Left lung (tissue), 10 donors: Measurements from ENCODE around the gene PARG. TPM values are rescaled to one million over a fixed set of nuclear protein-coding genes. Genes with fewer than 3 reads are reported as not detected.

Experiments used
- ATAC-seq: fragments of 200-7000 bp; cut with Tn5 transposase; one replicate; pipeline ENCODE4 v1.9.1; 2020; ENCODE audit warnings: moderate library complexity
- DNase-seq, 4 donors: peaks; one replicate each; pipeline ENCODE4 v3.0.0-alpha.2; 2013 to 2020
- H3K27ac ChIP-seq, 2 donors: fragments of 200-600 bp; sonication (generic) in 1 of 2; one replicate each; pipeline versions ENCODE4 v1.5.0 to v1.8.0; 2020 to 2021
- H3K27me3 ChIP-seq, 2 donors: fragments of 200-600 bp; sonication (generic) in 1 of 2; one replicate each; pipeline versions ENCODE4 v1.5.0 to v1.8.0; 2020 to 2021
- H3K36me3 ChIP-seq, 2 donors: fragments of 200-600 bp; sonication (generic) in 1 of 2; one replicate each; pipeline versions ENCODE4 v1.5.0 to v1.8.0; 2020 to 2021
- H3K4me1 ChIP-seq, 2 donors: fragments of 200-600 bp; one replicate each; pipeline ENCODE4 v1.8.0; 2021
- H3K4me3 ChIP-seq, 2 donors: fragments of 200-600 bp; sonication (generic) in 1 of 2; one replicate each; pipeline versions ENCODE4 v1.5.0 to v1.8.0; 2020 to 2021; ENCODE audit warnings: mild to moderate bottlenecking in 1 of 2
- H3K9me3 ChIP-seq, 2 donors: fragments of 200-600 bp; sonication (generic) in 1 of 2; one replicate each; pipeline versions ENCODE4 v1.5.0 to v1.8.0; 2020 to 2021
- CTCF ChIP-seq, 2 donors: fragments of 200-600 bp; sonication (generic) in 1 of 2; IDR thresholded peaks; one replicate each; pipeline versions ENCODE4 v1.5.0 to v1.8.0; 2021; ENCODE audit warnings: antibody characterized with exemption in 2 of 2
- intact Hi-C, 2 donors: fragments of 100-400 bp; cut with DNase I; formaldehyde crosslinking; loops; one replicate each; pipeline versions ENCODE4 v1.11.2 to v1.14.2; 2022
- polyA plus RNA-seq, 6 donors: library from polyadenylated mRNA; unstranded; fragments of 120-200 nt; gene quantifications; one replicate each; pipeline ENCODE4 v1.2.1, GENCODE V29; 2013; ENCODE audit not compliant: insufficient read length in 6 of 6
- total RNA-seq, 2 donors: library from RNA; stranded (reverse); fragmentation: NEBNext Ultra II Directional; extraction: Animal tissue kit (Norgen Biotek cat#: 25700); gene quantifications; one replicate each; pipeline ENCODE4 v1.2.1, GENCODE V29; 2021
- donor health status: DM: no; HTN: yes; CAD: no.
- donor health status: DM: no; HTN: no; CAD: no.

The PARG gene
- total and polyA plus RNA-seq, 8 donors, result 21.5 to 34.4 (median 29.9) TPM

- Histone ChIP-seq H3K36me3 (no peaks in the 10 kb centered on the region), H3K4me3 (no peak overlapping the region), H3K4me1 (no peaks in the 10 kb centered on the region), H3K27ac (no peak overlapping the region), H3K27me3 (no peaks in the 10 kb centered on the region), H3K9me3 (no peaks in the 10 kb centered on the region)
- no peak for TF ChIP-seq CTCF (IDR thresholded peaks at IDR 0.05)
- intact Hi-C loops, result no loop called here
- DNase-seq (no peak), ATAC-seq (no peak)
These were observed 157.1 kb downstream of the PARG start for GRCh38 chr10:49784681-49785080.

GRCh38 chr10:49783645-49784044 lies 158.2 kb downstream of the PARG start:
- no peak for TF ChIP-seq CTCF (IDR thresholded peaks at IDR 0.05)
- ATAC-seq, result no peak

GRCh38 chr10:49781247-49781646 lies 160.6 kb downstream of the PARG start:
- H3K27ac ChIP-seq, result no peak overlapping the region
- ATAC-seq (no peak), DNase-seq (no peak)
- intact Hi-C loops, result no loop called here
- peaks cover 0 to 9% of the 10 kb centered on the region in 2 donors for H3K27me3 ChIP-seq
- no peaks in the 10 kb centered on the region for H3K4me1 ChIP-seq
- no peak for TF ChIP-seq CTCF (IDR thresholded peaks at IDR 0.05)
- no peaks in the 10 kb centered on the region for H3K36me3 ChIP-seq
- H3K4me3 ChIP-seq, result no peak overlapping the region
- H3K9me3 ChIP-seq, result peaks cover 0 to 2% of the 10 kb centered on the region in 2 donors

More at GRCh38 chr10:49783645-49784044, 158.2 kb downstream of the PARG start:
- intact Hi-C loops, result no loop called here
- Histone ChIP-seq H3K27me3 (peaks cover 0 to 3% of the 10 kb centered on the region in 2 donors), H3K9me3 (no peaks in the 10 kb centered on the region), H3K4me3 (no peak overlapping the region), H3K27ac (no peak overlapping the region), H3K4me1 (no peaks in the 10 kb centered on the region), H3K36me3 (no peaks in the 10 kb centered on the region)
- DNase-seq, result no peak

GRCh38 chr10:49778197-49778596 lies 163.6 kb downstream of the PARG start:
- intact Hi-C loops, result no loop called here
- peaks cover 0 to 2% of the 10 kb centered on the region in 2 donors for H3K9me3 ChIP-seq
- no peaks in the 10 kb centered on the region for H3K36me3 ChIP-seq
- no peaks in the 10 kb centered on the region for H3K4me1 ChIP-seq
- H3K27ac ChIP-seq, result no peak overlapping the region
- H3K4me3 ChIP-seq, result no peak overlapping the region
- no peak for TF ChIP-seq CTCF (IDR thresholded peaks at IDR 0.05)
- no peak for DNase-seq
- H3K27me3 ChIP-seq, result peaks cover 0 to 10% of the 10 kb centered on the region in 2 donors
- ATAC-seq, result no peak

- H3K36me3 ChIP-seq, result no peaks in the 10 kb centered on the region
- H3K9me3 ChIP-seq, result peaks cover 0 to 2% of the 10 kb centered on the region in 2 donors
- no peaks in the 10 kb centered on the region for H3K4me1 ChIP-seq
- H3K27ac ChIP-seq, result no peak overlapping the region
- intact Hi-C loops, result no loop called here
- peaks cover 0 to 23% of the 10 kb centered on the region in 2 donors for H3K27me3 ChIP-seq
- DNase-seq (no peak), ATAC-seq (no peak)
- TF ChIP-seq CTCF (IDR thresholded peaks at IDR 0.05), result no peak
- no peak overlapping the region for H3K4me3 ChIP-seq
These were observed 165.0 kb downstream of the PARG start for GRCh38 chr10:49776851-49777250.
